Neural cell (in vitro differentiated cells): Measurements from ENCODE around the gene CHRM4. TPM values are rescaled to one million over a fixed set of nuclear protein-coding genes. Genes with fewer than 3 reads are reported as not detected.

ENCODE experiments used
- H2AFZ ChIP-seq: fragments of 200-600, 300-800 bp; sonication (generic), shearing (Covaris generic); 2 replicates; pipeline ENCODE4 v1.6.0; 2014; ENCODE audit warnings: low read depth, mild to moderate bottlenecking, antibody characterized with exemption, low read length, moderate library complexity
- H3F3A ChIP-seq: fragments of 200-600 bp; shearing (Covaris generic); 2 replicates; pipeline ENCODE4 v1.6.1; 2016; ENCODE audit warnings: mild to moderate bottlenecking, moderate library complexity, mixed read lengths, antibody characterized with exemption, low read length; ENCODE audit not compliant: insufficient read depth, poor library complexity, severe bottlenecking
- H3K27ac ChIP-seq: fragments of 200-600, 300-800 bp; sonication (generic), shearing (Covaris generic); 2 replicates; pipeline ENCODE4 v1.5.1; 2014; ENCODE audit warnings: mild to moderate bottlenecking, low read length, moderate library complexity
- H3K27me3 ChIP-seq: fragments of 300-800, 200-600 bp; sonication (generic), shearing (Covaris generic); 2 replicates; pipeline ENCODE4 v1.6.0; 2014; ENCODE audit warnings: mild to moderate bottlenecking, low read depth, low read length, moderate library complexity; ENCODE audit not compliant: insufficient read depth
- H3K36me3 ChIP-seq: fragments of 300-800, 200-600 bp; sonication (generic), shearing (Covaris generic); 2 replicates; pipeline ENCODE4 v1.5.1; 2014; ENCODE audit warnings: mild to moderate bottlenecking, antibody characterized with exemption, low read length, moderate library complexity; ENCODE audit not compliant: insufficient read depth
- H3K4me2 ChIP-seq: fragments of 300-800, 200-600 bp; sonication (generic), shearing (Covaris generic); 2 replicates; pipeline ENCODE4 v1.6.0; 2014; ENCODE audit warnings: mild to moderate bottlenecking, low read length
- H3K4me3 ChIP-seq: fragments of 300-800, 200-600 bp; sonication (generic), shearing (Covaris generic); 2 replicates; pipeline ENCODE4 v1.5.1; 2014; ENCODE audit warnings: mild to moderate bottlenecking, low read length, moderate library complexity
- H3K79me2 ChIP-seq: fragments of 200-600 bp; shearing (Covaris generic); replicated peaks from 2 replicates; pipeline ENCODE4 v1.6.0; 2014; ENCODE audit warnings: mild to moderate bottlenecking, low read length, moderate library complexity; ENCODE audit not compliant: insufficient read depth
- H3K9ac ChIP-seq: fragments of 300-800, 200-600 bp; sonication (generic), shearing (Covaris generic); 2 replicates; pipeline ENCODE4 v1.6.1; 2016; ENCODE audit warnings: mild to moderate bottlenecking, low read length, mixed read lengths
- H3K9me2 ChIP-seq: fragments of 200-600 bp; shearing (Covaris generic); 2 replicates; pipeline ENCODE4 v1.6.1; 2016; ENCODE audit warnings: mild to moderate bottlenecking, low read length, mixed read lengths; ENCODE audit not compliant: insufficient read depth
- H3K9me3 ChIP-seq: fragments of 200-600, 300-800 bp; sonication (generic), shearing (Covaris generic); 2 replicates; pipeline ENCODE4 v1.6.1; 2016; ENCODE audit warnings: mild to moderate bottlenecking, mixed run types, low read length, moderate library complexity, mixed read lengths
- H4K20me1 ChIP-seq: fragments of 200-600 bp; shearing (Covaris generic); 2 replicates; pipeline ENCODE4 v1.6.1; 2016; ENCODE audit warnings: mild to moderate bottlenecking, mixed run types; ENCODE audit not compliant: insufficient read depth
- EP300 ChIP-seq: fragments of 450-650 bp; conservative IDR thresholded peaks from 2 replicates; pipeline ENCODE4 v1.6.1; 2014; ENCODE audit warnings: antibody characterized with exemption, mild to moderate bottlenecking, moderate library complexity; ENCODE audit not compliant: poor library complexity, severe bottlenecking
- EZH2 ChIP-seq: fragments of 200-600, 300-800 bp; shearing (Covaris generic), sonication (generic); IDR thresholded peaks from 2 replicates; pipeline ENCODE4 v1.6.1; 2014; ENCODE audit warnings: antibody characterized with exemption, low read length, borderline replicate concordance, mild to moderate bottlenecking; ENCODE audit not compliant: insufficient read depth, poor library complexity, severe bottlenecking
- MXI1 ChIP-seq: fragments of 450-650 bp; conservative IDR thresholded peaks from 2 replicates; pipeline ENCODE4 v1.6.1; 2014; ENCODE audit warnings: antibody characterized with exemption, mild to moderate bottlenecking; ENCODE audit not compliant: poor library complexity, severe bottlenecking
- POLR2AphosphoS5 ChIP-seq: IDR thresholded peaks from 2 replicates; pipeline ENCODE4 v1.6.1; 2012
- RAD21 ChIP-seq: fragments of 450-650 bp; conservative IDR thresholded peaks from 2 replicates; pipeline ENCODE4 v1.6.1; 2014; ENCODE audit warnings: antibody characterized with exemption, mild to moderate bottlenecking, moderate library complexity
- REST ChIP-seq: IDR thresholded peaks from 2 replicates; pipeline ENCODE4 v1.6.1; 2012; ENCODE audit warnings: borderline replicate concordance
- SMC3 ChIP-seq: fragments of 450-650 bp; conservative IDR thresholded peaks from 2 replicates; pipeline ENCODE4 v1.6.1; 2014; ENCODE audit warnings: antibody characterized with exemption, mild to moderate bottlenecking, moderate library complexity; ENCODE audit not compliant: poor library complexity
- TAF1 ChIP-seq: IDR thresholded peaks from 2 replicates; pipeline ENCODE4 v1.6.1; 2012; ENCODE audit warnings: low read depth
- polyA plus RNA-seq: library from polyadenylated mRNA; depleted of rRNA; stranded (reverse); fragments of >200 nt; gene quantifications from 2 replicates; pipeline ENCODE4 v1.2.3, GENCODE V29; 2014
- TF ChIP-seq, protein P1 (sequence below): fragments of 450-650 bp; IDR thresholded peaks from 2 replicates; pipeline ENCODE4 v1.5.1; 2014; ENCODE audit warnings: antibody characterized with exemption, mild to moderate bottlenecking, moderate library complexity; ENCODE audit not compliant: poor library complexity, severe bottlenecking

Gene CHRM4
- polyA plus RNA-seq, 1 donor from 2014 or later = 8.2 TPM

- Histone ChIP-seq H3K27ac (no peak overlapping the region), H3F3A (no peaks in the 10 kb centered on the region), H3K79me2 (peaks cover 22% of the 10 kb centered on the region), H3K9me3 (no peaks in the 10 kb centered on the region), H3K36me3 (no peaks in the 10 kb centered on the region), H3K27me3 (no peaks in the 10 kb centered on the region), H3K4me2 (no peak overlapping the region), H3K9ac (no peak overlapping the region), H3K9me2 (no peaks in the 10 kb centered on the region), H4K20me1 (no peaks in the 10 kb centered on the region), H2AFZ (no peak overlapping the region), H3K4me3 (no peak overlapping the region)
- TF ChIP-seq TAF1 (no peak), MXI1 (no peak), EP300 (no peak), RAD21 (peak; percentile 20), POLR2AphosphoS5 (no peak), EZH2 (no peak), SMC3 (no peak), REST (no peak)
- TF ChIP-seq, protein P1, sequence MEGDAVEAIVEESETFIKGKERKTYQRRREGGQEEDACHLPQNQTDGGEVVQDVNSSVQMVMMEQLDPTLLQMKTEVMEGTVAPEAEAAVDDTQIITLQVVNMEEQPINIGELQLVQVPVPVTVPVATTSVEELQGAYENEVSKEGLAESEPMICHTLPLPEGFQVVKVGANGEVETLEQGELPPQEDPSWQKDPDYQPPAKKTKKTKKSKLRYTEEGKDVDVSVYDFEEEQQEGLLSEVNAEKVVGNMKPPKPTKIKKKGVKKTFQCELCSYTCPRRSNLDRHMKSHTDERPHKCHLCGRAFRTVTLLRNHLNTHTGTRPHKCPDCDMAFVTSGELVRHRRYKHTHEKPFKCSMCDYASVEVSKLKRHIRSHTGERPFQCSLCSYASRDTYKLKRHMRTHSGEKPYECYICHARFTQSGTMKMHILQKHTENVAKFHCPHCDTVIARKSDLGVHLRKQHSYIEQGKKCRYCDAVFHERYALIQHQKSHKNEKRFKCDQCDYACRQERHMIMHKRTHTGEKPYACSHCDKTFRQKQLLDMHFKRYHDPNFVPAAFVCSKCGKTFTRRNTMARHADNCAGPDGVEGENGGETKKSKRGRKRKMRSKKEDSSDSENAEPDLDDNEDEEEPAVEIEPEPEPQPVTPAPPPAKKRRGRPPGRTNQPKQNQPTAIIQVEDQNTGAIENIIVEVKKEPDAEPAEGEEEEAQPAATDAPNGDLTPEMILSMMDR = peak; percentile 50
Observed at GRCh38 chr11:46352063-46352841, 39.3 kb downstream of the CHRM4 start.

GRCh38 chr11:46351606-46352005, 40.0 kb downstream of the CHRM4 start:
- TF ChIP-seq, protein P1 = no peak
- no peak for TF ChIP-seq TAF1
- no peak for TF ChIP-seq SMC3
- TF ChIP-seq POLR2AphosphoS5 = no peak
- no peak for TF ChIP-seq RAD21
- no peak for TF ChIP-seq EZH2
- TF ChIP-seq EP300 = no peak
- TF ChIP-seq REST = no peak
- no peak for TF ChIP-seq MXI1
- H4K20me1 ChIP-seq = no peaks in the 10 kb centered on the region
- no peak overlapping the region for H3K4me3 ChIP-seq
- no peak overlapping the region for H3K27ac ChIP-seq
- no peaks in the 10 kb centered on the region for H3K9me3 ChIP-seq
- H3K9ac ChIP-seq = no peak overlapping the region
- no peaks in the 10 kb centered on the region for H3K9me2 ChIP-seq
- H3F3A ChIP-seq = no peaks in the 10 kb centered on the region
- H3K79me2 ChIP-seq = peaks cover 19% of the 10 kb centered on the region
- H3K36me3 ChIP-seq = no peaks in the 10 kb centered on the region
- no peaks in the 10 kb centered on the region for H3K27me3 ChIP-seq
- H2AFZ ChIP-seq = no peak overlapping the region
- H3K4me2 ChIP-seq = no peak overlapping the region
